ENCODE results near the gene MTERF1.
"Not testable (repeated sequence)": the region's sequence is repeated elsewhere in the genome, so short reads cannot be mapped to it uniquely, and the experiment has no call there.

The MTERF1 gene

DNA sequence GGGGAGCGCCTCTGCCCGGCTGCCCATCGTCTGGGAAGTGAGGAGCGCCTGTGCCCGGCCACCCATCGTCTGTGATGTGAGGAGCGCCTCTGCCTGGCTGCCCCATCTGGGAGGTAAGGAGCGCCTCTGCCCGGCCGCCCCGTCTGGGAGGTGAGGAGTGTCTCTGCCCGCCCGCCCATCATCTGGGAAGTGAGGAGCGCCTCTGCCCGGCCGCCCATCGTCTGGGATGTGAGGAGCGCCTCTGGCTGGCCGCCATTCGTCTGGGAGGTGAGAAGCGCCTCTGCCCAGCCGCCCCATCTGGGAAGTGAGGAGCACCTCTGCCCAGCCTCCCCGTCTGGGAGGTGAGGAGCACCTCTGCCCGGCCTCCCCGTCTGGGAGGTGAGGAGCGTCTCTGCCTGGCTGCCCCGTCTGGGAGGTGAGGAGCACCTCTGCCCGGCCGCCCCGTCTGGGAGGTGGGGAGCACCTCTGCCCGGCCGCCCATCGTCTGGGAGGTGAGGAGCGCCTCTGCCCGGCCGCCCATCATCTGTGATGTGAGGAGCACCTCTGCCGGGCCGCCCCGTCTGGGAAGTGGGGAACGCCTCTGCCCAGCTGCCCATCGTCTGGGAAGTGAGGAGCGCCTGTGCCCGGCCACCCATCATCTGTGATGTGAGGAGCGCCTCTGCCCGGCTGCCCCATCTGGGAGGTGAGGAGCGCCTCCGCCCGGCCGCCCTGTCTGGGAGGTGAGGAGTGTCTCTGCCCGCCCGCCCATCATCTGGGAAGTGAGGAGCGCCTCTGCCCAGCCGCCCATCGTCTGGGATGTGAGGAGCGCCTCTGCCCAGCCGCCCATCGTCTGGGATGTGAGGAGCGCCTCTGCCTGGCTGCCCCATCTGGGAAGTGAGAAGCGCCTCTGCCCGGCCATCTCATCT is 8.0 kb upstream of the MTERF1 start:
- in situ Hi-C loops (cut with MboI; ENCODE audit: low pct_unique_long_range_greater_than_20kb, low sequenced_read_pairs): not testable (repeated sequence)

DNA sequence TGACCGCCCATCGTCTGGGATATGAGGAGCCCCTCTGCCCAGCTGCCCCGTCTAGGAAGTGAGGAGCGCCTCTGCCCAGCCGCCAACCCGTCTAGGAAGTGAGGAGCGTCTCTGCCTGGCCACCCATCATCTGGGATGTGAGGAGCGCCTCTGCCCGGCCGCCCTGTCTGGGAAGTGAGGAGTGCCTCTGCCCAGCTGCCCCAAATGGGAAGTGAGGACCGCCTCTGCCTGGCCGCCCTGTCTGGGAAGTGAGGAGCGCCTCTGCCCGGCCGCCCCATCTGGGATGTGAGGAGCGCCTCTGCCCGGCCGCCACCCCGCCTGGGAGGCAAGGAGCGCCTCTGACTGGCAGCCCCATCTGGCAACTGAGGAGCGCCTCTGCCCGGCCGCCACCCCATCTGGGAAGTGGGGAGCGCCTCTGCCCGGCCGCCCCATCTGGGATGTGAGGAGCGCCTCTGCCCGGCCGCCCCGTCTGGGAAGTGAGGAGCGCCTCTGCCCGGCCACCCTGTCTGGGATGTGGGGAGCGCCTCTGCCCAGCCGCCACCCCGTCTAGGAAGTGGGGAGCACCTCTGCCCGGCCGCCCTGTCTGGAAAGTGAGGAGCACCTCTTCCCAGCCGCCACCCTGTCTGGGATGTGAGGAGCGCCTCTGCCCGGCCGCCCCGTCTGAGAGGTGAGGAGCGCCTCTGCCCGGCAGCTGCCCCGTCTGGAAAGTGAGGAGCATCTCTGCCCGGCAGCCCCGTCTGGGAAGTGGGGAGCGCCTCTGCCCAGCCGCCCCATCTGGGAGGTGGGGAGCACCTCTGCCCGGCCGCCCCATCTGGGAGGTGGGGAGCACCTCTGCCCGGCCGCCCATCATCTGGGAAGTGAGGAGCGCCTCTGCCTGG is 7.1 kb upstream of the MTERF1 start:
- in situ Hi-C loops (cut with MboI; ENCODE audit: low pct_unique_long_range_greater_than_20kb, low sequenced_read_pairs); DNase-seq: not testable (repeated sequence)

More for the DNA sequence above, 8.0 kb upstream of the MTERF1 start:
- not testable (repeated sequence) for DNase-seq

- in situ Hi-C loops (cut with MboI; ENCODE audit: low pct_unique_long_range_greater_than_20kb, low sequenced_read_pairs): no loop called here
- DNase-seq: no peak
These were observed 3.3 kb upstream of the MTERF1 start for GRCh38 chr7:91883676-91884362.

DNA sequence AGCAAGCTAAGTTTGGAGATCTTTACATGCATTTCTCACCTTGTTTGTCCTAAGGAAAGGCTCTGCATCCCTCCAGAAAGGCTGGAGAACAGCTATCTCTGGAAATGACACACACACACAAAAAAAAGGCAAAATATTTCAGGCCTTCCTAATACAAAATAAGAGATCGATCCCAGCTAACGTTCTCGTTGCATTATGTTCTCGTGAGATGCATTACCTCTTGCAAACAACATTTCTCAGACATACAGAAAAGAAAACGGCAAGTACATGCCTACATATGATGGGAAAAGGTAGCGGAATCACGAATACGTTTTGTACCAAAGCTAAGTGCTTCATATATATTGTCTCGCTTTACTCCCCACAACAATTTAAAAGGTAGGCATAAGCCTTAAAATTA is 488 bp downstream of the MTERF1 start:
- DNase-seq: no peak
- in situ Hi-C loops (cut with MboI; ENCODE audit: low pct_unique_long_range_greater_than_20kb, low sequenced_read_pairs): no loop called here

- no peak for DNase-seq
- in situ Hi-C loops (cut with MboI; ENCODE audit: low pct_unique_long_range_greater_than_20kb, low sequenced_read_pairs): no loop called here
These were observed 3.9 kb downstream of the MTERF1 start for GRCh38 chr7:91876391-91877133.

GRCh38 chr7:91875851-91876250 is 4.7 kb downstream of the MTERF1 start:
- DNase-seq: no peak
- in situ Hi-C loops (cut with MboI; ENCODE audit: low pct_unique_long_range_greater_than_20kb, low sequenced_read_pairs): no loop called here

- in situ Hi-C loops (cut with MboI; ENCODE audit: low pct_unique_long_range_greater_than_20kb, low sequenced_read_pairs): no loop called here
- no peak for DNase-seq
These were observed 7.6 kb downstream of the MTERF1 start for GRCh38 chr7:91872928-91873327.

- DNase-seq: no peak
- in situ Hi-C loops (cut with MboI; ENCODE audit: low pct_unique_long_range_greater_than_20kb, low sequenced_read_pairs): no loop called here
These were observed 8.4 kb downstream of the MTERF1 start for GRCh38 chr7:91872069-91872468.

- no peak for DNase-seq
- in situ Hi-C loops (cut with MboI; ENCODE audit: low pct_unique_long_range_greater_than_20kb, low sequenced_read_pairs): no loop called here
These were observed 10.8 kb downstream of the MTERF1 start for GRCh38 chr7:91869661-91870060.

- in situ Hi-C loops (cut with MboI; ENCODE audit: low pct_unique_long_range_greater_than_20kb, low sequenced_read_pairs): no loop called here
- DNase-seq: no peak
These were observed 13.8 kb downstream of the MTERF1 start for GRCh38 chr7:91866599-91867148.

- DNase-seq: no peak
- in situ Hi-C loops (cut with MboI; ENCODE audit: low pct_unique_long_range_greater_than_20kb, low sequenced_read_pairs): no loop called here
These were observed 15.0 kb downstream of the MTERF1 start for GRCh38 chr7:91865511-91865910.

- in situ Hi-C loops (cut with MboI; ENCODE audit: low pct_unique_long_range_greater_than_20kb, low sequenced_read_pairs); DNase-seq: not testable (repeated sequence)
These were observed 15.9 kb downstream of the MTERF1 start for GRCh38 chr7:91864604-91865003.

- no peak for DNase-seq
- in situ Hi-C loops (cut with MboI; ENCODE audit: low pct_unique_long_range_greater_than_20kb, low sequenced_read_pairs): no loop called here
These were observed 16.4 kb downstream of the MTERF1 start for GRCh38 chr7:91864070-91864469.

DNA sequence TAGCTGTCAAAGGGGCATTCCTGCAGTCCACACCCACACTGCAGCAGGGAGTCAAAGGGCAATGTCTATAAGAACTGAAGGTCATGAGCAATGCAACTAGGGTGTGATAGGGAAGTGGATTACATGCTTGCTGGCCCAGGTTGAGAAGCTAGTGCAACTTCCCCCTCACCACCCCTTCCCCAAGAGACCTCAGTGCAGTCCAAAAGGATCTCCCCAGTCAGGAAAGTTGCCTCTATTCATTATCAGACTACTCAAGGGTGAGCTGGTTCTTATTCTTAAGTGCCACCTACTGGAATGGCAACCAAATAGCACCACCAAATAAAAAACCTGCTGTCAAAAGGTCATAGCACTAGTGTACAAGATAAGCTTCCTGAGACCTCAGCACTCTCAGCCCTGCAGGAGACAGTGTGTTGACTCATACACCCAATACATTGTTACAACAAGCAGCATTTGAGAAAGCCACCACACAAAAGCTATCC is 28.2 kb downstream of the MTERF1 start:
- in situ Hi-C loops (cut with MboI; ENCODE audit: low pct_unique_long_range_greater_than_20kb, low sequenced_read_pairs): no loop called here
- DNase-seq: peak; percentile 35

GRCh38 chr7:91850455-91850854 is 30.0 kb downstream of the MTERF1 start:
- DNase-seq: no peak
- in situ Hi-C loops (cut with MboI; ENCODE audit: low pct_unique_long_range_greater_than_20kb, low sequenced_read_pairs): no loop called here

DNA sequence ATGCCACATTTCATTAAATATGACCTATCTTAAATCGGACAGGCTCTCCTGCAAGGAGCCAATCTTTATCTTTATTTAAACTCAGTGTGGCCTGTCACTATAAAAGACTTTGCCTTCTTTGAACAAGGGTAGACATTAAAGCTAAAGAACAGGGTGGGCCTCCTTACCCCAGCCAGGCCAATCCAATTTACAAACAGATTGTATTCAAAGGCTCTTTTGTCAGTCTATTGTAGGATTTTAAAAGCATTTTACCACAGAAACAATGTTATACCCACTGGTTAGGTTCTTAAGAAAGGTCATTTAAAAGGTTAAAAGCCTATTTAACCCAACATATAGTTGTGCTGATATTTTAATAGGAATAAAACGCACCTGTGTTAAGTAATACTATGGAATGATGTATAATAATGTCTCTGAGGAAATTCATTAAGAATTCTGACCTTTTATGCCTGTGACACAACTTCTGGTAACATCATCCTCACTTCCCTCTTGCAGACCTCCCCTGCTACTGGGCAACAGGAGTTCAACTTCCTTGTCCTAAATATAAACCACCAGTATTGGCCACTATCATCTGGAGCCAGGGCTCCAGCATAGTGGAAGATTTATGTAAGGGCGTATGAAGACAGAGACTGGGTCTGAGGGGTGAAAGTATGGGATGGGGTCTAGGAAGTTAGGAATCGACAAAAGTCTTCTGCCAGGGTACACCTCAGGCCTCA is 32.5 kb downstream of the MTERF1 start:
- in situ Hi-C loops (cut with MboI; ENCODE audit: low pct_unique_long_range_greater_than_20kb, low sequenced_read_pairs): no loop called here
- DNase-seq: peak; percentile 18

DNA sequence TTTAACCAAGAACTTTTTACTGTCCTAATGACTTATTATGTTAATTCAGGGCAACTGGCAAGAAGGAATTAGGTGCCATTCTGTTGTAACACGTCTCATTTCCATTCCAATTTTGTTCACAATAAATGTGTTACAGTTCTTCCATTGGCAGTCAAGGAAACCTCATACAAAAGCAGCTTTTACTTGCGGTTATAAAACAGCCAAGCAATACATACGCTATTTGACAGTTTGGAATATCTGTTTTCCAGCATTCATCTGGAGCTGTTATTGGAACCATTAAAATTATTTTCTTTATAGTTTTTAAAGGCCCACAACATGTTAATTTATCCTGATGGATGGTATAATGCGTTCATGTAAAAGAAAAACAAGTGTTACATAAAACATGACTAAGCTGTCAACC is 33.3 kb downstream of the MTERF1 start:
- in situ Hi-C loops (cut with MboI; ENCODE audit: low pct_unique_long_range_greater_than_20kb, low sequenced_read_pairs): no loop called here

DNA sequence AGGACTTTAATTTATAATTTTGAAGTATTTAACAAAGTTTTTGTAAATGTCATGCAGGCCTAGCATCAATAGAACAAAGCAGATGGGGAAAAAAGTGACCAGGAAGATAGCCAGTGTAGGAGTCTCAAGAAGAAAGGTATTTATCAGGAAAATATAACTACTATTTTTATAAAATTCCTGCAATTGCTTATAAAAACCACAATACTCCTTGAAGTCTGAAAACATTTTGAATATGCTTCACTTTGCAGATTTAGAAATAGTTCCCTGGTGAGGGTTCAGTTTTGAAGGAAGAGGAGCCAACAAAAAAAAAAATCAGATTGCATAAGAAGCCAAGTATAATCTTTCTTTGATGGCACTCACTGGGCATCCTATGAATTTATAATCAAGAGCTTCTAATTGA is 34.1 kb downstream of the MTERF1 start:
- DNase-seq: no peak
- in situ Hi-C loops (cut with MboI; ENCODE audit: low pct_unique_long_range_greater_than_20kb, low sequenced_read_pairs): no loop called here

More for the DNA sequence above, 33.3 kb downstream of the MTERF1 start:
- no peak for DNase-seq
